B cell (primary cell): Measurements from ENCODE around the gene TKTL2.

Source experiments
- EZH2 ChIP-seq: IDR thresholded peaks from 2 replicates; pipeline ENCODE4 v1.6.1; 2012; ENCODE audit warnings: borderline replicate concordance, low read depth, mild to moderate bottlenecking, moderate library complexity, low read length; ENCODE audit not compliant: insufficient read depth, poor library complexity, severe bottlenecking
- TF ChIP-seq, protein P1 (sequence below): fragments of 200-600 bp; IDR thresholded peaks from one replicate; pipeline ENCODE4 v1.8.0; 2022; ENCODE audit warnings: antibody characterized with exemption, mild to moderate bottlenecking

DNA sequence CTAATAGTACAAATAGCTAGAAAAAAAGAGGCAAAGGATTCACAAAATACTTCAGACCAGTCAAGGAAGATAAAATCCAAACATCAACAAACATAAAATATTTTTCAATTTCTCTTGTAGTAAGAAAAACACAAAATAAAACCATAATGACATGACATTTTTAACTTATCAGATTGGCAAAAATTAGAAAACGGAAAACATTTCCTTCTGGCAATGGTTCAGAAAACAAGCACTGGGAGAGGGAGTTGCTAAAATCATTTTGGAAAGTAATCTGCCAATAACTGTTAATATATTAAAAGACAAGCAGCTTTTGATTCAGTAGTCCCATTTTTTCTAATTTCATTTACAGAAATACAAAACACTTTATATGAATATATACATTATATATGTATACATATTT, 26.1 kb downstream of the TKTL2 start:
- TF ChIP-seq, protein P1, sequence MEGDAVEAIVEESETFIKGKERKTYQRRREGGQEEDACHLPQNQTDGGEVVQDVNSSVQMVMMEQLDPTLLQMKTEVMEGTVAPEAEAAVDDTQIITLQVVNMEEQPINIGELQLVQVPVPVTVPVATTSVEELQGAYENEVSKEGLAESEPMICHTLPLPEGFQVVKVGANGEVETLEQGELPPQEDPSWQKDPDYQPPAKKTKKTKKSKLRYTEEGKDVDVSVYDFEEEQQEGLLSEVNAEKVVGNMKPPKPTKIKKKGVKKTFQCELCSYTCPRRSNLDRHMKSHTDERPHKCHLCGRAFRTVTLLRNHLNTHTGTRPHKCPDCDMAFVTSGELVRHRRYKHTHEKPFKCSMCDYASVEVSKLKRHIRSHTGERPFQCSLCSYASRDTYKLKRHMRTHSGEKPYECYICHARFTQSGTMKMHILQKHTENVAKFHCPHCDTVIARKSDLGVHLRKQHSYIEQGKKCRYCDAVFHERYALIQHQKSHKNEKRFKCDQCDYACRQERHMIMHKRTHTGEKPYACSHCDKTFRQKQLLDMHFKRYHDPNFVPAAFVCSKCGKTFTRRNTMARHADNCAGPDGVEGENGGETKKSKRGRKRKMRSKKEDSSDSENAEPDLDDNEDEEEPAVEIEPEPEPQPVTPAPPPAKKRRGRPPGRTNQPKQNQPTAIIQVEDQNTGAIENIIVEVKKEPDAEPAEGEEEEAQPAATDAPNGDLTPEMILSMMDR: no peak
- TF ChIP-seq EZH2: no peak
